ENCODE results near the gene CAMK2A.

DNA sequence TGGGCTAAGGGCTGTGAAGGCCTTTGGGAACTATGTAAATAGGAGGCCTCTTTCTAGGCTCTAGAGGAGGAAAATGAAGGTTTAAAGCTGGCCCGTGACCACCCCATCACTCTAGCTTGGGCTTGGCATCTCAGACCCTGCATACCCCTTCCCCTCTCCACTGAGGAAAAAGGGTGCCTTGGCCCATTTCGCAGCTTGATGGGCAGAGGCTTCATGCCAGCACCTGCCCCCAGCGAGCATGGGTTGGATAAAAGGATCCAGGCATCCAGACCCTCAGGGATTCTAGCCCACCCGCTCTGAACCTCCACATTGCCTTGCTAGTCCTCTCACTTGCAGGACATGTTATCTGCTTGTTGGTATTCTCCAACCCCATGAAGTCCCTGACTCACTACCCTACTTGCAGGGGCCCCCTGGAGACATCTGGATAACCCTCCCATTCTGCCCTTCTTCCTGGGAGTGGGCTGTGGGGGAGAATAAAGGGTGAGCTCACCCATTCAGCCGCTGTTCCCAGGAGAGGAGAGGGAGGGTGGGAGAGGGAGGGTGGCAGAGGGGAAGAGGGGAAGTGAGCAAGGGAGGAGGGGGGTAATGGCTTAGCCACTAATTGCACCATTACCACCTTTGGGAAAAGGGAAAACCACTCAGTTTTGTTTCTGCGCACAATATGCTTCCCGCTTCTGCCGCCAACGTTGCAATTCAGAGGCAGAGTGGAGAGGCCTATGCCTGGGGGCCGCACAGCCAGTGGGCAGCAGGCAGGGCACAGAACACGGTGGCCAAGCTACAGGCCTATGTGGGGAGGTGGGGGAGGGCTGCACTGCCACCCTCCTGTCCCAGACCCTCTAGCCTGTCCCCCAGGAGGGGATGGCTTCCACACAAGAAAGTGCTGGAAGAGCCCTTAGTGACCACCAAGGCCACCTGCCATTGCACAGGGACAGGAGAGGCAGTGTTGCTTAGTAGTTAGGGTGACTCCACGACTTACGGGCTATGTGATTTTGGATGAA is 2.1 kb upstream of the CAMK2A start:
- TF ChIP-seq, protein P1, sequence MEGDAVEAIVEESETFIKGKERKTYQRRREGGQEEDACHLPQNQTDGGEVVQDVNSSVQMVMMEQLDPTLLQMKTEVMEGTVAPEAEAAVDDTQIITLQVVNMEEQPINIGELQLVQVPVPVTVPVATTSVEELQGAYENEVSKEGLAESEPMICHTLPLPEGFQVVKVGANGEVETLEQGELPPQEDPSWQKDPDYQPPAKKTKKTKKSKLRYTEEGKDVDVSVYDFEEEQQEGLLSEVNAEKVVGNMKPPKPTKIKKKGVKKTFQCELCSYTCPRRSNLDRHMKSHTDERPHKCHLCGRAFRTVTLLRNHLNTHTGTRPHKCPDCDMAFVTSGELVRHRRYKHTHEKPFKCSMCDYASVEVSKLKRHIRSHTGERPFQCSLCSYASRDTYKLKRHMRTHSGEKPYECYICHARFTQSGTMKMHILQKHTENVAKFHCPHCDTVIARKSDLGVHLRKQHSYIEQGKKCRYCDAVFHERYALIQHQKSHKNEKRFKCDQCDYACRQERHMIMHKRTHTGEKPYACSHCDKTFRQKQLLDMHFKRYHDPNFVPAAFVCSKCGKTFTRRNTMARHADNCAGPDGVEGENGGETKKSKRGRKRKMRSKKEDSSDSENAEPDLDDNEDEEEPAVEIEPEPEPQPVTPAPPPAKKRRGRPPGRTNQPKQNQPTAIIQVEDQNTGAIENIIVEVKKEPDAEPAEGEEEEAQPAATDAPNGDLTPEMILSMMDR (IDR thresholded peaks at IDR 0.05 in 4 of 5, conservative IDR thresholded peaks at IDR 0.05 in 1 of 5) = no peak
- TF ChIP-seq POLR2A (IDR thresholded peaks at IDR 0.05) = no peak

Data from gastrocnemius medialis (tissue), 4 donors.